Fibroblast of lung (primary cell): ENCODE results near the gene DOK5. TPM values are rescaled to one million over a fixed set of nuclear protein-coding genes. Genes with fewer than 3 reads are reported as not detected.

Source experiments
- DNase-seq, 2 donors: peaks; one replicate each; pipeline versions ENCODE4 v3.0.0 to v3.0.0-alpha.2; 2010; ENCODE audit warnings: low read depth in 2 of 2
- H2AFZ ChIP-seq: 2 replicates; pipeline ENCODE4 v1.5.1; 2012; ENCODE audit warnings: low read length, control low read depth, inconsistent platforms
- H3K27ac ChIP-seq: 2 replicates; pipeline ENCODE4 v1.5.1; 2011; ENCODE audit warnings: low read length, control low read depth; ENCODE audit not compliant: insufficient read depth
- H3K27me3 ChIP-seq: 2 replicates; pipeline ENCODE4 v1.5.1; 2011; ENCODE audit warnings: mild to moderate bottlenecking, low read length; ENCODE audit not compliant: control insufficient read depth, insufficient read depth
- H3K36me3 ChIP-seq: 2 replicates; pipeline ENCODE4 v1.5.1; 2011; ENCODE audit warnings: low read length; ENCODE audit not compliant: control insufficient read depth, insufficient read depth
- H3K4me1 ChIP-seq: 2 replicates; pipeline ENCODE4 v1.5.1; 2011; ENCODE audit warnings: low read length; ENCODE audit not compliant: control insufficient read depth, insufficient read depth; ENCODE audit errors: extremely low read depth
- H3K4me2 ChIP-seq: 2 replicates; pipeline ENCODE4 v1.5.1; 2011; ENCODE audit warnings: low read length, control low read depth; ENCODE audit not compliant: insufficient read depth; ENCODE audit errors: extremely low read depth
- H3K4me3 ChIP-seq, 4 experiments: fragments of 200-600 bp in 1 of 4; sonication (generic) in 1 of 4; replicated peaks in 1 of 4; 2 replicates each; pipeline ENCODE4 v1.5.1; 2011 to 2016; ENCODE audit warnings: low read length in 4 of 4, low read depth in 3 of 4, mild to moderate bottlenecking in 3 of 4, control low read depth in 2 of 4, inconsistent platforms in 1 of 4, mixed read lengths in 1 of 4; ENCODE audit not compliant: insufficient read depth in 1 of 4; ENCODE audit errors: control extremely low read depth in 1 of 4
- H3K79me2 ChIP-seq: 2 replicates; pipeline ENCODE4 v1.5.1; 2012; ENCODE audit warnings: mild to moderate bottlenecking, low read length, inconsistent platforms; ENCODE audit not compliant: control insufficient read depth, insufficient read depth
- H3K9ac ChIP-seq: 2 replicates; pipeline ENCODE4 v1.5.1; 2011; ENCODE audit warnings: mild to moderate bottlenecking, low read length, control low read depth; ENCODE audit not compliant: insufficient read depth
- H3K9me3 ChIP-seq: 2 replicates; pipeline ENCODE4 v1.5.1; 2012; ENCODE audit warnings: low read depth, low read length; ENCODE audit not compliant: control insufficient read depth, insufficient read depth
- H4K20me1 ChIP-seq: 2 replicates; pipeline ENCODE4 v1.5.1; 2011; ENCODE audit warnings: low read length; ENCODE audit not compliant: control insufficient read depth, insufficient read depth; ENCODE audit errors: extremely low read depth
- CTCF ChIP-seq, 2 donors: IDR thresholded peaks in 1 of 2; conservative IDR thresholded peaks in 1 of 2; 1 replicate in 1 of 2; 2 replicates in 1 of 2; pipeline ENCODE4 v1.5.1; 2011 to 2012; ENCODE audit warnings: low read length in 2 of 2, control low read depth in 1 of 2, inconsistent platforms in 1 of 2, low read depth in 1 of 2, mild to moderate bottlenecking in 1 of 2
- EZH2 ChIP-seq: IDR thresholded peaks from 2 replicates; pipeline ENCODE4 v1.5.1; 2012; ENCODE audit warnings: low read length, control low read depth, mild to moderate bottlenecking; ENCODE audit errors: missing control alignments
- polyA plus RNA-seq, 2 donors: library from polyadenylated mRNA; depleted of rRNA in 1 of 2; stranded (reverse) in 1 of 2; unstranded in 1 of 2; fragments of >200 nt; gene quantifications; 2 replicates each; pipeline ENCODE4 v1.2.1, GENCODE V29; 2011 to 2012; ENCODE audit warnings: missing spikeins in 1 of 2
- total RNA-seq: library from RNA; depleted of rRNA; stranded (reverse); fragments of >200 nt; gene quantifications from 2 replicates; pipeline ENCODE4 v1.2.1, GENCODE V29; 2014

The DOK5 gene
- total and polyA plus RNA-seq, 2 donors (not counting 1 experiment from before 2014, with no cell fraction given) = 13.5 to 19.2 TPM

GRCh38 chr20:54598352-54598751 lies 123.0 kb downstream of the DOK5 start:
- no peaks in the 10 kb centered on the region for H3K27me3 ChIP-seq
- no peak overlapping the region for H3K9ac ChIP-seq
- no peaks in the 10 kb centered on the region for H3K4me1 ChIP-seq
- no peaks in the 10 kb centered on the region for H3K36me3 ChIP-seq
- no peaks in the 10 kb centered on the region for H3K79me2 ChIP-seq
- DNase-seq = no peak
- no peaks in the 10 kb centered on the region for H4K20me1 ChIP-seq
- no peak overlapping the region for H3K4me2 ChIP-seq
- no peak overlapping the region for H3K4me3 ChIP-seq
- H3K27ac ChIP-seq = no peak overlapping the region
- H2AFZ ChIP-seq = no peak overlapping the region
- H3K9me3 ChIP-seq = no peaks in the 10 kb centered on the region
- TF ChIP-seq CTCF (conservative IDR thresholded peaks at IDR 0.05 in 1 of 2, IDR thresholded peaks at IDR 0.05 in 1 of 2; ENCODE audit: low read depth in 1 of 2, low read length in 2 of 2) = no peak
- no peak for TF ChIP-seq EZH2

- H3K36me3 ChIP-seq = no peaks in the 10 kb centered on the region
- H3K9ac ChIP-seq = no peak overlapping the region
- H3K4me1 ChIP-seq = no peaks in the 10 kb centered on the region
- no peak overlapping the region for H2AFZ ChIP-seq
- H3K4me3 ChIP-seq = no peak overlapping the region
- H3K27me3 ChIP-seq = no peaks in the 10 kb centered on the region
- no peaks in the 10 kb centered on the region for H3K79me2 ChIP-seq
- no peak for DNase-seq
- no peaks in the 10 kb centered on the region for H3K9me3 ChIP-seq
- TF ChIP-seq CTCF (conservative IDR thresholded peaks at IDR 0.05 in 1 of 2, IDR thresholded peaks at IDR 0.05 in 1 of 2; ENCODE audit: low read depth in 1 of 2, low read length in 2 of 2) = no peak
- TF ChIP-seq EZH2 = no peak
- no peak overlapping the region for H3K4me2 ChIP-seq
- H4K20me1 ChIP-seq = no peaks in the 10 kb centered on the region
- H3K27ac ChIP-seq = no peak overlapping the region
These were observed 125.2 kb downstream of the DOK5 start for GRCh38 chr20:54600634-54601033.

- no peak overlapping the region for H3K4me3 ChIP-seq
- no peaks in the 10 kb centered on the region for H3K79me2 ChIP-seq
- no peak overlapping the region for H2AFZ ChIP-seq
- H3K27me3 ChIP-seq = no peaks in the 10 kb centered on the region
- no peak overlapping the region for H3K9ac ChIP-seq
- no peak overlapping the region for H3K4me2 ChIP-seq
- no peak for DNase-seq
- H3K4me1 ChIP-seq = no peaks in the 10 kb centered on the region
- H3K36me3 ChIP-seq = no peaks in the 10 kb centered on the region
- no peaks in the 10 kb centered on the region for H4K20me1 ChIP-seq
- no peaks in the 10 kb centered on the region for H3K9me3 ChIP-seq
- TF ChIP-seq EZH2 = no peak
- no peak for TF ChIP-seq CTCF (conservative IDR thresholded peaks at IDR 0.05 in 1 of 2, IDR thresholded peaks at IDR 0.05 in 1 of 2; ENCODE audit: low read depth in 1 of 2, low read length in 2 of 2)
- no peak overlapping the region for H3K27ac ChIP-seq
These were observed 126.6 kb downstream of the DOK5 start for GRCh38 chr20:54601831-54602515.
